Measurements from ENCODE around the gene STAT5B. TPM values are rescaled to one million over a fixed set of nuclear protein-coding genes. Genes with fewer than 3 reads are reported as not detected.
A peak's percentile ranks its signal among the peaks of the same experiment; 100 is the strongest.

STAT5B gene
- total and polyA plus RNA-seq, 2 of the 13 experiments (the other 11 are each of a cell fraction or from before 2014, with no cell fraction given) = 21.0 to 42.8 TPM

- no peak for TF ChIP-seq IRF1 (CRISPR knock-in tag; IDR thresholded peaks at IDR 0.05; ENCODE audit: low read depth)
- TF ChIP-seq ZNF18 (CRISPR knock-in tag; IDR thresholded peaks at IDR 0.05; ENCODE audit: insufficient replicate concordance) = no peak
- TF ChIP-seq MEF2D (CRISPR knock-in tag; IDR thresholded peaks at IDR 0.05) = no peak
- no peak for TF ChIP-seq ZFYVE20 (CRISPR knock-in tag; IDR thresholded peaks at IDR 0.05; ENCODE audit: borderline replicate concordance, low read depth)
- no peak for TF ChIP-seq STAG1 (CRISPR knock-in tag; IDR thresholded peaks at IDR 0.05)
- no peak for TF ChIP-seq THAP8 (CRISPR knock-in tag; IDR thresholded peaks at IDR 0.05; ENCODE audit: borderline replicate concordance)
- TF ChIP-seq NAIF1 (CRISPR knock-in tag; IDR thresholded peaks at IDR 0.05; ENCODE audit: borderline replicate concordance) = no peak
- TF ChIP-seq CENPT (CRISPR knock-in tag; IDR thresholded peaks at IDR 0.05; ENCODE audit: low read depth) = no peak
- TF ChIP-seq ZNF543 (CRISPR knock-in tag; IDR thresholded peaks at IDR 0.05) = no peak
- TF ChIP-seq FOXO1 (CRISPR knock-in tag; IDR thresholded peaks at IDR 0.05) = no peak; the same call in 1 of the 2 replicates
- TF ChIP-seq FOXC1 (CRISPR knock-in tag; IDR thresholded peaks at IDR 0.05; ENCODE audit: borderline replicate concordance) = no peak
- TF ChIP-seq TRAFD1 (CRISPR knock-in tag; IDR thresholded peaks at IDR 0.05; ENCODE audit: borderline replicate concordance) = no peak
- TF ChIP-seq U2AF1 (optimal IDR thresholded peaks at IDR 0.05; ENCODE audit: low read depth, low read length) = no peak
- TF ChIP-seq ISX (CRISPR knock-in tag; conservative IDR thresholded peaks at IDR 0.05) = no peak
- TF ChIP-seq HMGXB4 (CRISPR knock-in tag; IDR thresholded peaks at IDR 0.05; ENCODE audit: borderline replicate concordance in 1 of 2, low read depth in 1 of 2) = 0 out of 4 replicates have a peak, but pooled peaks of 1 of the 2 experiments have one; percentile 34
- TF ChIP-seq THAP7 (CRISPR knock-in tag; IDR thresholded peaks at IDR 0.05) = no peak
- no peak for TF ChIP-seq DMAP1 (CRISPR knock-in tag; IDR thresholded peaks at IDR 0.05)
- TF ChIP-seq ZBTB44 (CRISPR knock-in tag; IDR thresholded peaks at IDR 0.05) = no peak
- TF ChIP-seq POLR2A (IDR thresholded peaks at IDR 0.05; ENCODE audit: insufficient read depth in 1 of 2, low read depth in 2 of 2, low read length in 2 of 2) = peak in 1 of 2 experiments; percentile 52; a peak in 2 of 4 replicates
Measured at GRCh38 chr17:42304187-42305030, 28.2 kb upstream of the STAT5B start (continued).
